NCI-H1048 (cell line): Measurements from ENCODE around the gene THAP3.

Experiments used
- DNase-seq: peaks from one replicate; lab custom pipeline; 2025; lab: John Stamatoyannopoulos, UW

THAP3 gene

DNA sequence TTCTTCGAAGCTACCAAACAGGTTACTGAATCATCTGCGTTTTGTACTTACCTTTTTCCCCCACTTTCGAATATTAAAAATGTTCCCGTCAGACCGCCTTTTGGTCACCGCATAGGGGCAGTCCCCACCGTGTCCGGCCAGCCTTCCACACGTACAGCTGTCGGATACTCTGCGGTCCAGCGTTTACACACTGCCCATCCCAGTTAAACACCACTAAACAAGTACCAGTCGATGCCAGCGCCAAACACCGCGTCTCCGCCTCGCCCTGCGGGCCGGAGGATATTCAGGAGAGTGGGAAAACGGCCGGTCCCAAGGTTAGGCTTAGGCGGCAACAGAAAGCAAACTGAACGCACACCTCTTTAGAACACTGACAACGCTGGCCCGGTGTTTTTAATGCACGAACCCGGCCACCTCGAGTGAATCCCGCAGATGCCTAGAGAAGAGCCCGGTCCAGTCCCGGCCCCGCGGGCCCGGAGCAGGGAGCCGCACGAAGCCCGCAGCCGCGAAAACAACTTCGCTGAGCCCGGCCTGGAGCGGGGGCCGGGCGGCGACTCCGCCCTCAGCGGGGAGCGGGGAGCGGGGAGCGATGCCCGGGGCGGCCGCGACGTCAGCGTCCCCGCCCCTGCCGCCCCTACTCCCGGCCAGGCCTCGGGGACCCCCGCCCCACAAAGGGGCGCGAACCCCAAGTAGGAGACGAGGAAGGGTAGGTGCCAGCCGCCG, 11.9 kb upstream of the THAP3 start:
- no peak for DNase-seq

DNA sequence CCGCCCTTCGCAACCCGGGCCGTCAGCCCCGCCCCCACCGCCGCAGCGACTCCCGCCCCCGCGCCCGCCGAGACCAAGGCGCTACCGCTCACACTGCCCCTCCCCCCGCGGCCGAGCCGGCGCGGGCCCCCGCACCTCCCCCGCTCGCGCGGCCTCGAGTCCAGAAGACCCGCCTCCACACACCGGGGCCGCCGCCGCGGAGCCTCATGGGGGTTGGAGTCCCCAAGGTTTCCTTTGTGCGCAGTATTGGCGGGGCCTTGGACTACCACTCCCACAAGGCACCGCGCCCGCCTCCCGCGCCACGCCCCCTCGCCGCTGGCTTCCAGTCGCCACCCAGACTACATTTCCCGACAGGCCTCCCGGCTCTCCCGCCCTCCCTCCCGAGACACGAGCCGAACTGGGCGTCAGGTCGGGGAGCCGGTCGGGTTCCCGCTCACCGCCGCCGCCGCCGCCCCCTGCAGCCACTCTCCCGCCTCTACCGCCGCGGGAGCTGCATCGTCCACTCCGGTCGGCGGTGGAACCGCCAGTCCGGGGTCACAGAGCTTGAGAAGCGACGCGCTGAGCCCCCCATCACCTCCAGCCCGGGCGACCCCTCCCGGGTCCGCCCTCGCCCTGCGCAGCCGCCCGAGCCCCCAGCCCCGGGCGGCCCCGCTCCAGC, 11.2 kb upstream of the THAP3 start, which contains the start of gene PHF13:
Gene PHF13 (plus strand): TSS at position 371 of the 658 bp plus-strand sequence. CDS start 336 bp downstream, outside the sequence.
- peak; percentile 95 for DNase-seq

- no peak for DNase-seq
Observed at GRCh38 chr1:6614019-6614928, 10.4 kb upstream of the THAP3 start.

DNA sequence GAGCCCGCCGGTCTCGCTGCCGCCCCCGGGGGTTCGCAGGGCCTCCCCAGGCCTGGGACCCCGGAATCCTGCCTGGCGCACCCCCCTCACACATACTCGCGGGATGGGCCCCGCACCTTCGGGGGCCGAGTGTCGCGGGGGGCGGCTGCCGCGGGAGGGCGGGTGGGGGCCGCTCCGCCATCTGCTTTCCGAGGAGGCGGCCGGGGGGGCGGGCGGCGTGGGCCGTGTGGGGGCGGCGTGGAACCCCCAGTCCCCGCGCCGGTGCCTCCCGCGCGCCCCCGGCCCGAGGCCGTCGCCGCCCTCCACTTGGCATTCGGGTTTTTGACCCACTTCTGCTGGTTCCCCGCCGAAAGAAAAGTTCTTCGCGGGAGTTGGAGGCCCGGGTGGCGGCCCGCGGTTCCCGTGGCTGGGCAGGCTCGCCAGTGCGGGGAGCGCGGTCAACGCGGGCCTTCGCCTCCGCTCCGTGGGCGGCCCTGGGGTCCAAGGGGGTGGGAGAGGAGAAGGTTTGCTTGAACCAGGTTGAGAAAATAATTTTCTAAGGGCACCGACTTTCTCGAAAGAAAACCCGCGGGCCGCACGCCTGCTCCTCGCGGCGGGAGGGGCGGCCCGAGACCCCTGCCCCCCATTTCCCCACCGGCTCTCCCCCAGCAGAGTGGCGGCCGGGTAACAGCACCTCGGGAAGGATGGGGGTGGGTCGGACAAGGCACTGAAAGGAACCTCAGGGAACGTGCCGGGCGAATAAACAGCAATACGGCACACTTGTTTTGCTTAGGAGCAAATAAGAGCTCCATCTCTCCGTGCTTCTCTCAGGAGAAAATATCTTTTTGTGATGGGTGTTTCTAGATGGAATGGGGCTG, 9.5 kb upstream of the THAP3 start:
- DNase-seq: no peak

DNA sequence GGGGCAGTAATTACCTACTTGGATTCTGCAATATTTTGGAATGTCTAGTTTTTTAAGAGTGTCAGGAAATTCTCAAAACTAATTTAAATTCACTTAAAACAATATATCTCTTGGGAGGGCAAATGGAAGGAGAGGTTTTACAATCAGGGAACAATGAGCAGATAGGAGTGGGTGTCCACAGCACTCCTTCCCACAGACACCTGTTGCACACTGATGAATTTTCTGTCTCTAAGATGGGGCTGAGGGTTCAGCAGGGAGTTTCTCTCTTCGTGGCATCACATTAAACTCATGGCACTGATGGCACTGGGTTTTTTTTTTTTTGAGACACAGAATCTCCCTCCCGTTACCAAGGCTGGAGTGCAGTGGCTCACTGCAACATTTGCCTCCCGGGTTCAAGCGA, 5.6 kb upstream of the THAP3 start:
- no peak for DNase-seq

GRCh38 chr1:6621429-6622391, 3.0 kb upstream of the THAP3 start:
- DNase-seq: no peak

DNA sequence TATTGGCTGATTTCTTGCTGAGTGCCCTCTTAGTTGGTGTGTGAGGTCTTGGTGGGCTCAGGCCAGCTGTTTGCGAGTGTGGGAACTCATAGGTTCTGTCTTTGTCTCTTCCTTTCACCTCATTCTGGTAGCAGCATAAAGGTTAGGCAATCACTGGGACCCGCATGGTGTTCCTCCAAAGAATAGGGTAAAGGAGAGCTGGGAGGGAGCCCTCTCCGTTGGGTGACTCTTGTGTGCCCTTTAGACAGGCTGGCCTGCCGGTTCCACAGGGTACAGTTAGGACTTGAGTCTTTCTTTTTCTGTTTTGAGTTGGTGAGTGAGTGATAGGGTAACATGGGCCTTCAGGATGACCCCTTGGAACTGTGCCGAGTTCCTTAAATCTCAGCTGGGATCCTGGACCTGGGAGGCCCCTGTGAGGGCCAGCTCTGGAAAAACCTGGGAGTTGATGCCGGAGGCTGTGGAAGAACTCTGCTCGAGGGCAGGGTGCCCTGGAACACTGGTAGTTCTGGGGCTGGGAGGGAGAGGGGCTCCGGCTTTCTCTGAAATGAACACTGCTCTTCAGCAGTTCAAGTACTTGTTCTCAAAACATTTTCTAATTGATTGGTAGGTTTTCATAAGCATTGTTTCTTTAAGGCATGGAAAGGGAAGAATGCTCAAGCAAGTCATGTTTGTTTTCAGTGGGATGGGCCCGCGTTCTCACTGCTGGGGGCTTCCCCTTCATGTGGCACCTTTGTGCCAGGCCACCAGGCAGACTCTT, 2.1 kb upstream of the THAP3 start:
- DNase-seq: no peak

- no peak for DNase-seq
Observed at GRCh38 chr1:6623269-6623965, 1.3 kb upstream of the THAP3 start.

GRCh38 chr1:6625584-6626149, 999 bp downstream of the THAP3 start:
- no peak for DNase-seq

GRCh38 chr1:6627031-6627430, 2.4 kb downstream of the THAP3 start:
- no peak for DNase-seq

GRCh38 chr1:6627841-6628545, 3.3 kb downstream of the THAP3 start:
- no peak for DNase-seq

DNA sequence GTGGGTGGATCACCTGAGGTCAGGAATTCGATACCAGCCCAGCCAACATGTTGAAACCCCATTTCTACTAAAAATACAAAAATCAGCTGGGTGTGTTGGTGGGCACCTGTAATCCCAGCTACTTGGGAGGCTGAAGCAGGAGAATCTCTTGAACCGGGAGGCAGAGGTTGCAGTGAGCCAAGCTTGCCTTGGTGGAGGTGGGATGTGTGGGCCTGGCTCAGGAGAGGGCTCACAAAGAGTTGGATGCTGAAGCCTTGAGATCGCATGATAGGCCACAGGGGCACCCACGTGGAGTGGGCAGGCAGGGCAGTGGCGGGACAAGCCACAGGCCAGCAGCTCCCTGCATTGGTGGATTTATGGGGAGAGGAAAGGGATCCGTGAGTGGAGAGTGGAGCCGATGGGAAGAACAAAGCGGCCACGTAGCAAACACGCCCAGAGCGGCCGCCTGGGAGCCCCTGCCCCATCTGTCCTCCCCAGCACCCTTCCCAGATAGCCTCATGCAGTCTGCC, 4.4 kb downstream of the THAP3 start:
- DNase-seq: no peak

DNA sequence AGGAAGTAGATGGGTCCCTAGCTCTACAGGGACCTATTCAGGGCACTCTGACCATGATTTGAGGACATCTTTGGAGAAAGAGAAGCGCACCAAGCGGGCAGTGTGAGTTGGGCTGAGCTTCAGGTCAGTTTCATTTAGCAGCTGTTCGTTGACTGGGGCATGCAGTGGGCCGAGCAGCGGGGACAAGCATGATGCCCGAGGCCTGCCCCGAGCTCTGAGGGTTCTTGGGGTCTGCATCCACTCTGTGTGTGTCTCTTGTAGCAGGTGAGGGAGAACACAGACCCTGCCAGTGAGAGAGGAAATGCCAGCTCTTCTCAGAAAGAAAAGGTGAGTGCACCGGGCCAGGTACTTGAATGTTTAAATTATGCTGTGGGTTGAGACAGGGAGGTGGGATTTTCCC, 5.4 kb downstream of the THAP3 start:
- DNase-seq: no peak

DNA sequence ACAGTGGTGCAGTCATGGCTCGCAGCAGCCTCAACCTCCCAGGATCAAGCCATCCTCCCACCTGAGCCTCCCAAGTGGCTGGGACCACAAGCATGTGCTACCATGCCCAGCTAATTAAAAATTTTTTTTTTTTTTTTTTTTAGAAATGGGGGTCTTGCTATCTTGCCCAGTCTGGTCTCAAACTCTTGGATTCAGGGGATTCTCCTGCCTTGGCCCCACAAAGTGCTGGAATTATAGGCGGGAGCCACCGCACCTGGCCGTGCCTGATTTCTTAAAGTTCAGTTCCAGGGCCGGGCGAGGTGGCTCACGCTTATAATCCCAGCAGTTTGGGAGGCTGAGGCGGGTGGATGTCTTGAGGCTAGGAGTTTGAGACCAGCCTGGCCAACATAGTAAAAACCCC, 6.4 kb downstream of the THAP3 start:
- no peak for DNase-seq

DNA sequence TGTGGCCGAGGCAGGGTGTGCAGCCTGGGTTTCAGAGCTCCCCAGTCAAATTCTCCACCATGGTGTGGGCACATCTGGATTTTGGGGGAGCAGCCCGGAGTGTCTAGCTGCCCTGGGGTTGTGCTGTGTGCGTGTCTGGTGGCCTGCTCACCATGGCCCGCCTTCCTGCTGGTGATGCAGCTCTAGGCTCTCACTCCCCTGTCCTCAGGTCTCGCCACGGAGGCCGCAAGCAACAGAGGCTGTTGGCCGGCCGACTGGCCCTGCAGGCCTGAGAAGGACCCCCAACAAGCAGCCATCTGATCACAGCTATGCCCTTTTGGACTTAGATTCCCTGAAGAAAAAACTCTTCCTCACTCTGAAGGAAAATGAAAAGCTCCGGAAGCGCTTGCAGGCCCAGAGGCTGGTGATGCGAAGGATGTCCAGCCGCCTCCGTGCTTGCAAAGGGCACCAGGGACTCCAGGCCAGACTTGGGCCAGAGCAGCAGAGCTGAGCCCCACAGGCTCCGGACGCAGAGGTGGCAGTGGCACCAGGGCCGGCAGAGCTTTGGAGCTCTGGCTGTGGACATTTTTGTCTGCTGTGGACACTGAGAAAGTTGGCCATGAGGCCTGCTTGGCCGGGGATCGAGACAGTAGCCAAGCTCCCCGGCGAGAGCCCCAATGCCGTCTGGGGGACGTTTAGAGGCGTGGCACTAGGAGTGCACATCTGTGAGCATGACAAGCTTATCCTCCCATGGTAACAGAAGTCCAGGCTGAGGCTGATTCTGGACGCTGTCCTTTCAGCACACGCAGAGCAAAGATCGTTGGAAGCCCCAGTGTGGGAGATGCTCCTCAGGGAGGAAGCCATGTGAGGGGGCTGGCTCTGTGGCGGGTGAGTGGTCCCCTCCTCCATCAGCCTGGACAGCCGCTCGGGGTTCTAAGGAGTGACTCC, 8.2 kb downstream of the THAP3 start:
- no peak for DNase-seq

- no peak for DNase-seq
Observed at GRCh38 chr1:6634371-6635052, 9.8 kb downstream of the THAP3 start.
